PC-3 (cell line): ENCODE measurements around the gene HOXA6. TPM values are rescaled to one million over a fixed set of nuclear protein-coding genes. Genes with fewer than 3 reads are reported as not detected.

ENCODE experiments used
- ATAC-seq: fragments of 200-7000 bp; cut with Tn5 transposase; 2 replicates; pipeline ENCODE4 v1.9.1; 2020; ENCODE audit warnings: mild to moderate bottlenecking, moderate library complexity
- BruUV-seq: library from RNA; stranded (reverse); fragments of 400-500 nt; replicated peaks from 2 replicates; lab custom pipeline; 2021; lab: Mats Ljungman, UMichigan
- CTCF ChIA-PET: fragments of 300-600 bp; sonication (Branson Sonifier 250); formaldehyde crosslinking; loops from one replicate; lab custom pipeline; 2022; ENCODE audit warnings: antibody characterized with exemption; lab: Charles Lee
- POLR2A ChIA-PET: fragments of 300-600 bp; sonication (Branson Sonifier 250); formaldehyde crosslinking; loops from one replicate; lab custom pipeline; 2022; ENCODE audit warnings: antibody characterized with exemption; ENCODE audit not compliant: unreplicated experiment; lab: Charles Lee
- DNase-seq: peaks from one replicate; pipeline ENCODE4 v3.0.0-alpha.2; 2015
- H2AFZ ChIP-seq: fragments of 300-600 bp; sonication (generic); 2 replicates; pipeline ENCODE4 v1.6.0; 2016; ENCODE audit warnings: antibody characterized with exemption, low read length
- H3F3A ChIP-seq: fragments of 300-600 bp; sonication (generic); one replicate; pipeline ENCODE4 v1.6.0; 2017; ENCODE audit warnings: antibody characterized with exemption, low read length, control low read depth, mild to moderate bottlenecking; ENCODE audit not compliant: unreplicated experiment
- H3K27ac ChIP-seq: fragments of 300-600 bp; sonication (generic); 2 replicates; pipeline ENCODE4 v1.5.1; 2016; ENCODE audit warnings: mild to moderate bottlenecking, low read length
- H3K27me3 ChIP-seq: fragments of 300-600 bp; sonication (generic); 2 replicates; pipeline ENCODE4 v1.6.1; 2016; ENCODE audit warnings: low read length, mixed read lengths
- H3K36me3 ChIP-seq: fragments of 300-600 bp; sonication (generic); 2 replicates; pipeline ENCODE4 v1.6.1; 2016; ENCODE audit warnings: low read depth, mixed run types, low read length, mixed read lengths
- H3K4me1 ChIP-seq: fragments of 300-600 bp; sonication (generic); 2 replicates; pipeline ENCODE4 v1.5.1; 2016; ENCODE audit warnings: low read length; ENCODE audit not compliant: insufficient read depth
- H3K4me2 ChIP-seq: fragments of 300-600 bp; sonication (generic); 2 replicates; pipeline ENCODE4 v1.6.0; 2016; ENCODE audit warnings: low read length
- H3K4me3 ChIP-seq: fragments of 300-600 bp; sonication (generic); 2 replicates; pipeline ENCODE4 v1.5.1; 2016; ENCODE audit warnings: mild to moderate bottlenecking, low read length, mixed read lengths
- H3K79me2 ChIP-seq: fragments of 300-600 bp; sonication (generic); 2 replicates; pipeline ENCODE4 v1.6.1; 2017; ENCODE audit warnings: low read length, mixed read lengths
- H3K9ac ChIP-seq: fragments of 300-600 bp; sonication (generic); 2 replicates; pipeline ENCODE4 v1.6.0; 2016; ENCODE audit warnings: mild to moderate bottlenecking, low read length
- H3K9me2 ChIP-seq: fragments of 300-600 bp; sonication (generic); replicated peaks from 2 replicates; pipeline ENCODE4 v1.6.1; 2016; ENCODE audit warnings: mixed run types, low read length, mixed read lengths
- H3K9me3 ChIP-seq: fragments of 300-600 bp; sonication (generic); 2 replicates; pipeline ENCODE4 v1.6.1; 2016; ENCODE audit warnings: low read length, mixed read lengths
- H4K20me1 ChIP-seq: fragments of 300-600 bp; sonication (generic); 2 replicates; pipeline ENCODE4 v1.6.1; 2016; ENCODE audit warnings: low read length, mixed read lengths
- CTCF ChIP-seq: fragments of 300-600 bp; sonication (generic); conservative IDR thresholded peaks from 2 replicates; pipeline ENCODE4 v1.5.1; 2017; ENCODE audit warnings: antibody characterized with exemption, low read depth, mild to moderate bottlenecking, low read length
- EZH2 ChIP-seq: fragments of 300-600 bp; sonication (generic); IDR thresholded peaks from one replicate; pipeline ENCODE4 v1.6.1; 2017; ENCODE audit warnings: antibody characterized with exemption, mild to moderate bottlenecking, low read length; ENCODE audit not compliant: unreplicated experiment
- EZH2phosphoT487 ChIP-seq: fragments of 300-600 bp; sonication (generic); IDR thresholded peaks from 2 replicates; pipeline ENCODE4 v1.6.1; 2018; ENCODE audit warnings: mild to moderate bottlenecking, antibody characterized with exemption, low read length, borderline replicate concordance
- intact Hi-C: fragments of 100-400 bp; cut with micrococcal nuclease; formaldehyde crosslinking; loops from 2 replicates; pipeline ENCODE4 v1.9.0; 2023
- total RNA-seq: library from RNA; depleted of rRNA; stranded (reverse); fragments of >200 nt; gene quantifications from 2 replicates; pipeline ENCODE4 v1.2.3, GENCODE V29; 2014

Gene HOXA6
- total RNA-seq, 1 experiment from 2014 or later, result 8.3 TPM

DNA sequence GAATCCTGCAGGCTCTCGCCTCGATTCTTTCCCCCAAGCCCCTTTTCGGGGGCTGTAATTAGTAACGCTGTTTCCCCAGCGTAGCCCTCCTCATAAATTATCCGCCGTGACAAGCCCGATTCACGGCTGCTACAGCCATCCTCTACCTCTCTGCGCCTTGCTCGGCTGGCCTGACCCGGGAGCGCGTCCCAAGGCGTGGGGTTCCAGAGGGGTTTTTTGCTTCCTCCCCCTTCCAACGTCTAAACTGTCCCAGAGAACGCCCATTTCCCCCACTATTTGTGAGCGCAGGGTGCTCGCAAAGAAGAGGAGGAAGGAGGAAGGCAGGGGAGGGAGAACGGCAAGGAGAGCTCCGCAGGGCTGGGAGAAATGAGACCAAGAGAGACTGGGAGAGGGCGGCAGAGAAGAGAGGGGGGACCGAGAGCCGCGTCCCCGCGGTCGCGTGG lies 5.0 kb downstream of the HOXA6 start:
- Histone ChIP-seq H3K4me3 (no peak overlapping the region), H3K4me2 (no peak overlapping the region), H4K20me1 (no peaks in the 10 kb centered on the region), H3K36me3 (peaks cover 13% of the 10 kb centered on the region; the same call in 1 of the 2 replicates), H3K9ac (no peak overlapping the region), H2AFZ (no peak overlapping the region), H3K79me2 (peaks cover 17% of the 10 kb centered on the region), H3K27me3 (no peaks in the 10 kb centered on the region), H3K27ac (no peak overlapping the region), H3K9me2 (no peaks in the 10 kb centered on the region), H3F3A (no peaks in the 10 kb centered on the region), H3K9me3 (no peaks in the 10 kb centered on the region), H3K4me1 (peaks cover 9% of the 10 kb centered on the region)
- ChIA-PET CTCF (no interaction called here), POLR2A (no interaction called here)
- ATAC-seq (no peak), DNase-seq (no peak)
- TF ChIP-seq EZH2 (no peak), EZH2phosphoT487 (no peak), CTCF (no peak)
- BruUV-seq, result no TSS peak
- intact Hi-C loops, result no loop called here

- Histone ChIP-seq H3K79me2 (peaks cover 12% of the 10 kb centered on the region), H3K4me2 (no peak overlapping the region), H3K4me1 (peaks cover 3% of the 10 kb centered on the region; the same call in 1 of the 2 replicates), H3K9me2 (no peaks in the 10 kb centered on the region), H3K9ac (no peak overlapping the region), H3K27ac (no peak overlapping the region), H4K20me1 (no peaks in the 10 kb centered on the region), H3K27me3 (no peaks in the 10 kb centered on the region), H3K4me3 (no peak overlapping the region), H2AFZ (no peak overlapping the region), H3K9me3 (no peaks in the 10 kb centered on the region), H3K36me3 (peaks cover 13% of the 10 kb centered on the region; the same call in 1 of the 2 replicates), H3F3A (no peaks in the 10 kb centered on the region)
- no TSS peak for BruUV-seq
- DNase-seq (no peak), ATAC-seq (no peak)
- no peak for TF ChIP-seq EZH2
- no peak for TF ChIP-seq EZH2phosphoT487
- TF ChIP-seq CTCF, result no peak
- ChIA-PET CTCF (no interaction called here), POLR2A (no interaction called here)
- intact Hi-C loops, result no loop called here
Observed at GRCh38 chr7:27141923-27142579, 5.5 kb downstream of the HOXA6 start.

GRCh38 chr7:27141137-27141922 lies 6.2 kb downstream of the HOXA6 start:
- no peaks in the 10 kb centered on the region for H3F3A ChIP-seq
- H3K4me1 ChIP-seq, result peaks cover 3% of the 10 kb centered on the region; the same call in 1 of the 2 replicates
- H3K9me2 ChIP-seq, result no peaks in the 10 kb centered on the region
- H3K9ac ChIP-seq, result no peak overlapping the region
- H4K20me1 ChIP-seq, result no peaks in the 10 kb centered on the region
- CTCF ChIA-PET, result interaction anchor here (0.6 kb wide), 1 partner anchor 464 kb away, joined by 3 read pairs; no protein-coding TSS in a partner anchor
- H3K79me2 ChIP-seq, result peaks cover 5% of the 10 kb centered on the region; the same call in 1 of the 2 replicates
- DNase-seq (no peak), ATAC-seq (no peak)
- H2AFZ ChIP-seq, result no peak overlapping the region
- H3K27me3 ChIP-seq, result no peaks in the 10 kb centered on the region
- intact Hi-C loops, result no loop called here
- no peak for TF ChIP-seq CTCF
- no peak for TF ChIP-seq EZH2phosphoT487
- no peak for TF ChIP-seq EZH2
- no peak overlapping the region for H3K27ac ChIP-seq
- no peak overlapping the region for H3K4me2 ChIP-seq
- POLR2A ChIA-PET, result no interaction called here
- no peak overlapping the region for H3K4me3 ChIP-seq
- no TSS peak for BruUV-seq
- no peaks in the 10 kb centered on the region for H3K9me3 ChIP-seq
- peaks cover 13% of the 10 kb centered on the region; the same call in 1 of the 2 replicates for H3K36me3 ChIP-seq
